Measurements from ENCODE around the gene C3orf18.

The C3orf18 gene

GRCh38 chr3:50557106-50557505 is 10.4 kb downstream of the C3orf18 start (continued):
- TF ChIP-seq PRDM10 (tag by site-specific recombination; IDR thresholded peaks at IDR 0.05) (no peak), ZXDB (tag by site-specific recombination; IDR thresholded peaks at IDR 0.05) (no peak)

GRCh38 chr3:50554553-50554952 is 13.0 kb downstream of the C3orf18 start:
- H3K4me3 ChIP-seq (ENCODE audit: low read depth, low read length) = no peak overlapping the region
- H3K4me1 ChIP-seq (ENCODE audit: control insufficient read depth, insufficient read depth, low read length) = no peaks in the 10 kb centered on the region
- H3K27ac ChIP-seq (ENCODE audit: extremely low read depth, low read depth, low read length) = no peak overlapping the region
- ChIA-PET CTCF (interaction anchor here (1.1 to 4.2 kb wide), 2 partner anchors 11 to 207 kb away, joined by 3 to 15 read pairs; no protein-coding TSS in a partner anchor), POLR2A (no interaction called here)
- no peaks in the 10 kb centered on the region for H3K36me3 ChIP-seq (ENCODE audit: control insufficient read depth in 2 of 2, insufficient read depth in 1 of 2, low read length in 2 of 2)
- H3K9me3 ChIP-seq (ENCODE audit: control insufficient read depth, insufficient read depth, low read depth, low read length) = no peaks in the 10 kb centered on the region
- TF ChIP-seq ZBTB7A (tag by site-specific recombination; IDR thresholded peaks at IDR 0.05; ENCODE audit: low read depth) (no peak), ZIC2 (tag by site-specific recombination; IDR thresholded peaks at IDR 0.05) (peak; percentile 48)

- Histone ChIP-seq H3K9me3 (ENCODE audit: control insufficient read depth, insufficient read depth, low read depth, low read length) (no peaks in the 10 kb centered on the region), H3K36me3 (ENCODE audit: control insufficient read depth in 2 of 2, insufficient read depth in 1 of 2, low read length in 2 of 2) (no peaks in the 10 kb centered on the region), H3K4me3 (ENCODE audit: low read depth, low read length) (no peak overlapping the region), H3K27ac (ENCODE audit: extremely low read depth, low read depth, low read length) (no peak overlapping the region), H3K4me1 (ENCODE audit: control insufficient read depth, insufficient read depth, low read length) (no peaks in the 10 kb centered on the region)
- ChIA-PET CTCF (interaction anchor here (2.1 kb wide), 1 partner anchor 36 kb away, joined by 7 read pairs; no protein-coding TSS in a partner anchor), POLR2A (no interaction called here)
- TF ChIP-seq ELK4 (IDR thresholded peaks at IDR 0.05; ENCODE audit: borderline replicate concordance, low read depth, low read length) = no peak
- TF ChIP-seq PRDM10 (tag by site-specific recombination; IDR thresholded peaks at IDR 0.05) = no peak
- TF ChIP-seq ZNF521 (tag by site-specific recombination; IDR thresholded peaks at IDR 0.05) = no peak
- no peak for TF ChIP-seq PRDM6 (tag by site-specific recombination; IDR thresholded peaks at IDR 0.05)
- TF ChIP-seq ZSCAN16 (tag by site-specific recombination; IDR thresholded peaks at IDR 0.05) = no peak
- TF ChIP-seq SCRT2 (tag by site-specific recombination; IDR thresholded peaks at IDR 0.05) = no peak
- TF ChIP-seq ZNF645 (tag by site-specific recombination; IDR thresholded peaks at IDR 0.05) = no peak
- no peak for TF ChIP-seq ZNF341 (tag by site-specific recombination; IDR thresholded peaks at IDR 0.05; ENCODE audit: low read depth)
- TF ChIP-seq ZNF311 (tag by site-specific recombination; IDR thresholded peaks at IDR 0.05; ENCODE audit: borderline replicate concordance) = no peak
- TF ChIP-seq ZNF830 (tag by site-specific recombination; IDR thresholded peaks at IDR 0.05; ENCODE audit: low read depth) = no peak
- TF ChIP-seq ZNF416 (tag by site-specific recombination; IDR thresholded peaks at IDR 0.05) = no peak
- no peak for TF ChIP-seq OVOL3 (tag by site-specific recombination; IDR thresholded peaks at IDR 0.05)
- no peak for TF ChIP-seq ZNF280C (tag by site-specific recombination; IDR thresholded peaks at IDR 0.05)
Observed at GRCh38 chr3:50552598-50552997, 14.9 kb downstream of the C3orf18 start.

Measured in HEK293 (cell line).